ENCODE measurements around the gene SP100.

The SP100 gene

DNA sequence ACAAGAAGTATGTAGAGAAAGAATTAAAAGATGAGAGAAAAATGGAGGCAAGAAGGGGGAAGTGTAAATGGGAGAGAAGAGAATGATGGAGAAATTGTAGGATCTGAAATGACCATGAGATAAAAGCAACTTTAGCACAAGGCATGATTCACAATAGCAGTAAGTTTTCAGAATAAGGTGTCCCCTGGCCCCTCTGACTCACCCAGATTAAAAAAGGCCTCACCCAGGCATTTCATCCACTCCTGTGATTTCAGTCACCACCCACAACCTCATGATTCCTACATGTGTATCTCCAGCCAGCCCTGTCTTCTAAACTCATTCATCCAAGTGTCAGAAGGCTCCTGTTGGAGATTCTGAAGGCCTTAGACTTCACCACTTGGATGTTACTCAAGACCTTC is 56.6 kb downstream of the SP100 start:
- Histone ChIP-seq H3K4me1 (ENCODE audit: control insufficient read depth, insufficient read depth, low read depth, low read length) (no peaks in the 10 kb centered on the region), H3K18ac (ENCODE audit: low read depth in 1 of 2, low read length in 2 of 2) (no peak overlapping the region), H3K36me3 (ENCODE audit: control insufficient read depth in 1 of 2, insufficient read depth in 2 of 2, low read depth in 1 of 2, low read length in 2 of 2) (peaks cover 3 to 94% of the 10 kb centered on the region in 2 experiments), H3K23ac (ENCODE audit: low read length in 2 of 2) (no peak overlapping the region), H2BK120ac (ENCODE audit: low read depth, low read length) (no peak overlapping the region), H3K79me1 (replicated peaks; ENCODE audit: low read length, poor library complexity, severe bottlenecking) (peaks cover 1% of the 10 kb centered on the region), H3K4me3 (ENCODE audit: insufficient read depth in 1 of 2, low read depth in 1 of 2, low read length in 2 of 2) (no peak overlapping the region), H2AFZ (ENCODE audit: low read depth, low read length) (no peak overlapping the region), H3K4me2 (ENCODE audit: low read length, poor library complexity, severe bottlenecking) (no peak overlapping the region), H3K4ac (ENCODE audit: low read depth in 1 of 2, low read length in 2 of 2) (no peak overlapping the region), H3K9me3 (ENCODE audit: control insufficient read depth, low read length) (peaks cover 7% of the 10 kb centered on the region), H2BK12ac (ENCODE audit: low read length in 2 of 2) (no peak overlapping the region), H3K27ac (ENCODE audit: low read length, poor library complexity, severe bottlenecking) (no peak overlapping the region), H2AK5ac (ENCODE audit: low read length, severe bottlenecking) (no peak overlapping the region), H2BK5ac (ENCODE audit: low read depth, low read length, poor library complexity, severe bottlenecking) (no peak overlapping the region), H2BK15ac (ENCODE audit: low read depth, poor library complexity, severe bottlenecking) (no peak overlapping the region), H4K8ac (ENCODE audit: low read length) (no peak overlapping the region), H4K91ac (ENCODE audit: low read length) (no peak overlapping the region), H3K14ac (ENCODE audit: low read length in 2 of 2) (no peak overlapping the region), H3K9ac (ENCODE audit: low read length) (no peak overlapping the region), H3K27me3 (ENCODE audit: control insufficient read depth in 1 of 2, insufficient read depth in 1 of 2, low read length in 2 of 2) (no peaks in the 10 kb centered on the region)
- peak; percentile 29 for DNase-seq

DNA sequence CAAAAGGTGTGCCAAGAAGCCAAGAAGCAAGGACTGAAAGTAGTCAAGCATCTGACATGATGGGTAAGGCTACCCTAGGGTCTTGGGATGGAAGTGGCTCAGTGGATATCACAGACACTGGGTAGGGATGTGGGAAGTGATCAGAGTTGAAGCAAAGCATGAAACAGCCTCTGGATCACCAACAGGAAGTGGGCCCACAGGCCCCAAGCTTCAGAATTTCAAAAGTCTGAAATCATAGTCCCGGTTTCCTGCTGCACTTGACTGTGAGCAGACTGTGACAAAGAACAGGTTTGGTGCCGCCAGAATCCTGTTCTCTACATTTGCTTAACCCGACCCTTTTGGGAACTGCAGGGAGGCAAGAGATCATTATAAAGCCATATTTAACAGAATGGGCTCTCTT is 57.4 kb downstream of the SP100 start:
- H2BK12ac ChIP-seq (ENCODE audit: low read length in 2 of 2) = peak overlapping the region in 1 of 2 experiments; percentile 42
- no peak overlapping the region for H3K14ac ChIP-seq (ENCODE audit: low read length in 2 of 2)
- WGBS = 77% methylated on average over 3 of the region's 3 CpGs
- H3K23ac ChIP-seq (ENCODE audit: low read length in 2 of 2) = no peak overlapping the region
- peaks cover 3 to 94% of the 10 kb centered on the region in 2 experiments for H3K36me3 ChIP-seq (ENCODE audit: control insufficient read depth in 1 of 2, insufficient read depth in 2 of 2, low read depth in 1 of 2, low read length in 2 of 2)
- H4K8ac ChIP-seq (ENCODE audit: low read length) = no peak overlapping the region
- H3K4me1 ChIP-seq (ENCODE audit: control insufficient read depth, insufficient read depth, low read depth, low read length) = no peaks in the 10 kb centered on the region
- H2BK15ac ChIP-seq (ENCODE audit: low read depth, poor library complexity, severe bottlenecking) = no peak overlapping the region
- no peak overlapping the region for H4K91ac ChIP-seq (ENCODE audit: low read length)
- no peak overlapping the region for H3K4me2 ChIP-seq (ENCODE audit: low read length, poor library complexity, severe bottlenecking)
- H3K27me3 ChIP-seq (ENCODE audit: control insufficient read depth in 1 of 2, insufficient read depth in 1 of 2, low read length in 2 of 2) = no peaks in the 10 kb centered on the region
- no peak overlapping the region for H3K9ac ChIP-seq (ENCODE audit: low read length)
- H3K79me1 ChIP-seq (replicated peaks; ENCODE audit: low read length, poor library complexity, severe bottlenecking) = peaks cover 1% of the 10 kb centered on the region
- H2BK5ac ChIP-seq (ENCODE audit: low read depth, low read length, poor library complexity, severe bottlenecking) = no peak overlapping the region
- H2AK5ac ChIP-seq (ENCODE audit: low read length, severe bottlenecking) = no peak overlapping the region
- H3K18ac ChIP-seq (ENCODE audit: low read depth in 1 of 2, low read length in 2 of 2) = no peak overlapping the region
- no peak overlapping the region for H2BK120ac ChIP-seq (ENCODE audit: low read depth, low read length)
- no peak overlapping the region for H3K4ac ChIP-seq (ENCODE audit: low read depth in 1 of 2, low read length in 2 of 2)
- H2AFZ ChIP-seq (ENCODE audit: low read depth, low read length) = no peak overlapping the region
- no peak overlapping the region for H3K27ac ChIP-seq (ENCODE audit: low read length, poor library complexity, severe bottlenecking)
- H3K4me3 ChIP-seq (ENCODE audit: insufficient read depth in 1 of 2, low read depth in 1 of 2, low read length in 2 of 2) = no peak overlapping the region
- peaks cover 7% of the 10 kb centered on the region for H3K9me3 ChIP-seq (ENCODE audit: control insufficient read depth, low read length)
- no peak for DNase-seq

DNA sequence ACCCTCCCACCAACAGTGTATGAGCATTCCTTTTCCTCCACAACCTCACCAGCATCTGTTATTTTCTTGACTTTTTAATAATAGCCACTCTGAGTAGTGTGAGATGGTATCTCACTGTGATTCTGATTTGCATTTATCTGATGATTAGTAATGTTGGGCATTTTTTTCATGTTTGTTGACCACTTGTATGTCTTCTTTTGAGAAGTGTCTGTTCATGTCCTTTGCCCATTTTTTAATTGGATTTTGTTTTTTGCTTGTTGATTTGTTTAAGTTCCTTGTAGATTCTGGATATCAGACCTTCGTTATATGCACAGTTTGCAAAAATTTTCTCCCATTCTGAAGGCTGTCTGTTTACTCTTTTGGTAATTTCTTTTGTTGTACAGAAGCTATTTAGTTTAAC is 59.1 kb downstream of the SP100 start:
- Histone ChIP-seq H3K4ac (ENCODE audit: low read depth in 1 of 2, low read length in 2 of 2) (no peak overlapping the region), H3K36me3 (ENCODE audit: control insufficient read depth in 1 of 2, insufficient read depth in 2 of 2, low read depth in 1 of 2, low read length in 2 of 2) (peaks cover 3 to 93% of the 10 kb centered on the region in 2 experiments), H2BK120ac (ENCODE audit: low read depth, low read length) (no peak overlapping the region), H4K91ac (ENCODE audit: low read length) (no peak overlapping the region), H3K4me3 (ENCODE audit: insufficient read depth in 1 of 2, low read depth in 1 of 2, low read length in 2 of 2) (no peak overlapping the region), H2BK15ac (ENCODE audit: low read depth, poor library complexity, severe bottlenecking) (no peak overlapping the region), H3K4me1 (ENCODE audit: control insufficient read depth, insufficient read depth, low read depth, low read length) (no peaks in the 10 kb centered on the region), H3K14ac (ENCODE audit: low read length in 2 of 2) (no peak overlapping the region), H2AK5ac (ENCODE audit: low read length, severe bottlenecking) (no peak overlapping the region), H3K9me3 (ENCODE audit: control insufficient read depth, low read length) (peaks cover 7% of the 10 kb centered on the region), H3K27ac (ENCODE audit: low read length, poor library complexity, severe bottlenecking) (no peak overlapping the region), H3K23ac (ENCODE audit: low read length in 2 of 2) (no peak overlapping the region), H2BK5ac (ENCODE audit: low read depth, low read length, poor library complexity, severe bottlenecking) (no peak overlapping the region), H3K79me1 (replicated peaks; ENCODE audit: low read length, poor library complexity, severe bottlenecking) (peaks cover 1% of the 10 kb centered on the region), H3K27me3 (ENCODE audit: control insufficient read depth in 1 of 2, insufficient read depth in 1 of 2, low read length in 2 of 2) (no peaks in the 10 kb centered on the region), H2BK12ac (ENCODE audit: low read length in 2 of 2) (no peak overlapping the region), H3K9ac (ENCODE audit: low read length) (no peak overlapping the region), H4K8ac (ENCODE audit: low read length) (no peak overlapping the region), H3K18ac (ENCODE audit: low read depth in 1 of 2, low read length in 2 of 2) (no peak overlapping the region), H2AFZ (ENCODE audit: low read depth, low read length) (no peak overlapping the region), H3K4me2 (ENCODE audit: low read length, poor library complexity, severe bottlenecking) (no peak overlapping the region)
- 100% methylated on average over 1 of the region's 1 CpG for WGBS
- DNase-seq = no peak

DNA sequence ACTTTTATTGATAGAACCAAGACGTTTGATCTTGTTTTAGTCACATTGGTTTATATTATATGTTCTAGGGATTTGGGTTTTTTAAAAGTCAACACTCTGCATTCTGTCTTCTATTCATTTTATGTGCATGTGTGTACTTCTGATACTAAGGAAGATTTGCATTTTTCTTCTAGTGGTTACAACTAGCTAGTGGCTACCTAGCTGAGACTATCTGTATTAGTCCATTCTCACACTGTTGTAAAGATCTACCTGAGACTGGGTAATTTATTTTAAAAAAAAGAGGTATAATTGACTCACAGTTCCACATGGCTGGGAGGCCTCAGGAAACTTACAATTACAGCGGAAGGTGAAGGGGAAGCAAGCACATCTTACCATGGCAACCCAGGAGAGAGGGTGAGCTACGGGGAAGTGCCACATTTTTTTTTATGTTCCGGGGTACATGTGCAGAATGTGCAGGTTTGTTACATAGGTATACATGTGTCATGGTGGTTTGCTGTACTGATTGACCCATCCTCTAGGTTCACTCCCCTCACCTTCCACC is 69.9 kb downstream of the SP100 start:
- H3K4me3 ChIP-seq (ENCODE audit: insufficient read depth in 1 of 2, low read depth in 1 of 2, low read length in 2 of 2) = no peak overlapping the region
- no peak overlapping the region for H3K23ac ChIP-seq (ENCODE audit: low read length in 2 of 2)
- H2BK5ac ChIP-seq (ENCODE audit: low read depth, low read length, poor library complexity, severe bottlenecking) = no peak overlapping the region
- H2BK120ac ChIP-seq (ENCODE audit: low read depth, low read length) = no peak overlapping the region
- peaks cover 2% of the 10 kb centered on the region for H3K79me1 ChIP-seq (replicated peaks; ENCODE audit: low read length, poor library complexity, severe bottlenecking)
- no peak overlapping the region for H3K14ac ChIP-seq (ENCODE audit: low read length in 2 of 2)
- no peak overlapping the region for H2BK15ac ChIP-seq (ENCODE audit: low read depth, poor library complexity, severe bottlenecking)
- no peak overlapping the region for H3K4me2 ChIP-seq (ENCODE audit: low read length, poor library complexity, severe bottlenecking)
- DNase-seq = no peak
- H3K18ac ChIP-seq (ENCODE audit: low read depth in 1 of 2, low read length in 2 of 2) = no peak overlapping the region
- H3K27ac ChIP-seq (ENCODE audit: low read length, poor library complexity, severe bottlenecking) = no peak overlapping the region
- no peak overlapping the region for H4K8ac ChIP-seq (ENCODE audit: low read length)
- no peak overlapping the region for H2AK5ac ChIP-seq (ENCODE audit: low read length, severe bottlenecking)
- H3K4me1 ChIP-seq (ENCODE audit: control insufficient read depth, insufficient read depth, low read depth, low read length) = no peaks in the 10 kb centered on the region
- H2AFZ ChIP-seq (ENCODE audit: low read depth, low read length) = no peak overlapping the region
- H3K4ac ChIP-seq (ENCODE audit: low read depth in 1 of 2, low read length in 2 of 2) = no peak overlapping the region
- H3K36me3 ChIP-seq (ENCODE audit: control insufficient read depth in 1 of 2, insufficient read depth in 2 of 2, low read depth in 1 of 2, low read length in 2 of 2) = peaks cover 3 to 80% of the 10 kb centered on the region in 2 experiments
- WGBS = 100% methylated on average over 1 of the region's 4 CpGs
- H3K9me3 ChIP-seq (ENCODE audit: control insufficient read depth, low read length) = peaks cover 28% of the 10 kb centered on the region
- no peak overlapping the region for H2BK12ac ChIP-seq (ENCODE audit: low read length in 2 of 2)
- no peaks in the 10 kb centered on the region for H3K27me3 ChIP-seq (ENCODE audit: control insufficient read depth in 1 of 2, insufficient read depth in 1 of 2, low read length in 2 of 2)
- no peak overlapping the region for H4K91ac ChIP-seq (ENCODE audit: low read length)
- H3K9ac ChIP-seq (ENCODE audit: low read length) = no peak overlapping the region

Measured in mesenchymal stem cell (in vitro differentiated cells and primary cell).